ENCODE data around the gene HDDC2. TPM values are rescaled to one million over a fixed set of nuclear protein-coding genes. Genes with fewer than 3 reads are reported as not detected.

The HDDC2 gene
- total RNA-seq, 2 experiments from 2014 or later = 119 to 121 TPM

DNA sequence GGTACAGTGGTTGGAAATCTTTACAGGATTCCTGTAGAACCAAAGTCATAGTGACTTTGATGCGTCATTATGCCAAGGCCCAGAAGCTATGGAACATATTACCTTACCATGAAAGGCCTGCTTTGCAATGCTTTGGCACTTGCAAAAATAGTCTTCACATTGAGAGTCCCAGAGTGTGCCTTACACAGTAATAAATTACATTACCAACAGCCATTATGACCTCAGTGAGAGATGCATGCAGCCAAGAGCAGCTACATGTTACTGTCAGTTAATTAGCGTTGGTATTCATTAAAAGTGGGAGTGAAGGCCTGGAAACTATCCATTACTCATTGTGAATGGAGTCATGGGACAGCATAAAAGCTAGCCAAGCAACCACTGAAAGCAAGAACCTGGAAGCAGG lies 39.2 kb upstream of the HDDC2 start:
- Mint-ChIP-seq H3K9me3 (no peaks in the 10 kb centered on the region), H3K27ac (no peak overlapping the region)
- CTCF ChIA-PET = no interaction called here

DNA sequence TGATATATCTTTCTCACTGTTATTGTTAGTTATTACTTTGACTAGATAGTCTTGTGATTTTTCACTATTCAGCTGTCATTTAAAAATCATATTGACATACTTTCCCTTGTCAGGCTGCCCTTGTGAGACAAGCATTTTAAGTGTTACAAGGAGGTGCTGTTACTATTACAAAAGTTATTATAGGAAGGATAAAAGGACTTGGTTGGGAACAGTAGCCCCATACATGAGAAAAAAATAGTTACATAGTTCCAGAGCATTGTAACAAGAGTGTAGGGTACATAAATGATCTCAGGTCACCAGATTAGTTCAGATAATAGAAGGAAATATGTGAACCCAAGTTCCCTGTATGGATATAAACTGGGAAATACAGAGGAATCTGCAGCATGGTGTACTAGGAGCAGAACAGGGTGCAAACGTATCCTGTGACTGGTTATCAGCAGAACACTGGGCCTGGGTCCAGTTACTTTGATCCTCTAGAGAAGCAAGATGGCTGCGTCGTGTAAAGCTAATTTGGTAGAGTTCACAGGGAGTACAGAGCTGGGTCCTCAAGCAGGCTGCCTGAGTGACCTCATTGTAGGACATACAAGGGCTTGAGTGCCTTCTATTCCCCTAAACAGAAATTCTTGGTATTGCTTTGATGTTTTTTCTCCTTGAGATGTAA lies 38.5 kb upstream of the HDDC2 start:
- intact Hi-C loops (cut with micrococcal nuclease) = no loop called here
- H3K9me3 Mint-ChIP-seq = no peaks in the 10 kb centered on the region
- TF ChIP-seq, protein P1, sequence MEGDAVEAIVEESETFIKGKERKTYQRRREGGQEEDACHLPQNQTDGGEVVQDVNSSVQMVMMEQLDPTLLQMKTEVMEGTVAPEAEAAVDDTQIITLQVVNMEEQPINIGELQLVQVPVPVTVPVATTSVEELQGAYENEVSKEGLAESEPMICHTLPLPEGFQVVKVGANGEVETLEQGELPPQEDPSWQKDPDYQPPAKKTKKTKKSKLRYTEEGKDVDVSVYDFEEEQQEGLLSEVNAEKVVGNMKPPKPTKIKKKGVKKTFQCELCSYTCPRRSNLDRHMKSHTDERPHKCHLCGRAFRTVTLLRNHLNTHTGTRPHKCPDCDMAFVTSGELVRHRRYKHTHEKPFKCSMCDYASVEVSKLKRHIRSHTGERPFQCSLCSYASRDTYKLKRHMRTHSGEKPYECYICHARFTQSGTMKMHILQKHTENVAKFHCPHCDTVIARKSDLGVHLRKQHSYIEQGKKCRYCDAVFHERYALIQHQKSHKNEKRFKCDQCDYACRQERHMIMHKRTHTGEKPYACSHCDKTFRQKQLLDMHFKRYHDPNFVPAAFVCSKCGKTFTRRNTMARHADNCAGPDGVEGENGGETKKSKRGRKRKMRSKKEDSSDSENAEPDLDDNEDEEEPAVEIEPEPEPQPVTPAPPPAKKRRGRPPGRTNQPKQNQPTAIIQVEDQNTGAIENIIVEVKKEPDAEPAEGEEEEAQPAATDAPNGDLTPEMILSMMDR (IDR thresholded peaks at IDR 0.05) = no peak
- H3K4me3 Mint-ChIP-seq = no peak overlapping the region
- H3K36me3 Mint-ChIP-seq (ENCODE audit: low read depth) = no peaks in the 10 kb centered on the region
- peaks cover 12% of the 10 kb centered on the region for H3K27me3 Mint-ChIP-seq
- H3K27ac Mint-ChIP-seq = no peak overlapping the region
- ChIA-PET CTCF (no interaction called here), POLR2A (no interaction called here)
- DNase-seq (no peak), ATAC-seq (no peak)
- no peaks in the 10 kb centered on the region for H3K4me1 Mint-ChIP-seq (ENCODE audit: low read depth)

More for the DNA sequence above, 39.2 kb upstream of the HDDC2 start:
- intact Hi-C loops (cut with micrococcal nuclease) = no loop called here
- POLR2A ChIA-PET = no interaction called here
- DNase-seq (no peak), ATAC-seq (no peak)
- no peak overlapping the region for H3K4me3 Mint-ChIP-seq
- TF ChIP-seq, protein P1 (IDR thresholded peaks at IDR 0.05) = no peak
- H3K27me3 Mint-ChIP-seq = peaks cover 6% of the 10 kb centered on the region
- H3K36me3 Mint-ChIP-seq (ENCODE audit: low read depth) = no peaks in the 10 kb centered on the region
- H3K4me1 Mint-ChIP-seq (ENCODE audit: low read depth) = no peaks in the 10 kb centered on the region

DNA sequence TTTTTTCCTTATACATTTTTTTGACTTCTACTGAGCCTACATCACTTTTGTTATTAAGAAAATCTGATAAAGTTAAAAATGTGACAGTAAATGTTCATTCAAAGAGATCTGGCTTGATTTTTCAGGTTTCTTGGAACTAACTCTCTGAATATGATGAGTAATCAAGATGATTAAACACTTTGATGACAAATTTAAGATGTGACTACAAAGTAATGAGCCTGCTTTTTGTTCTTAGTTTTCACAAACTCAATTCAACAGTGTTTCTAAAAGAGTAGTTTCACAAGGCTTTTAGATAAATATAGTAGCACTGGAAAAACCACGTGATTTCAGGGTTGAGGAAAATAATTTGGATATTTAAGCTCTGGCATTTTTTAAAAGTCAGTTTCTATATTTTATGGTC lies 37.9 kb upstream of the HDDC2 start:
- TF ChIP-seq, protein P1 (IDR thresholded peaks at IDR 0.05) = no peak
- ATAC-seq (no peak), DNase-seq (no peak)
- Mint-ChIP-seq H3K36me3 (ENCODE audit: low read depth) (no peaks in the 10 kb centered on the region), H3K27me3 (peaks cover 14% of the 10 kb centered on the region), H3K27ac (no peak overlapping the region), H3K4me1 (ENCODE audit: low read depth) (no peaks in the 10 kb centered on the region), H3K9me3 (no peaks in the 10 kb centered on the region), H3K4me3 (no peak overlapping the region)
- ChIA-PET POLR2A (no interaction called here), CTCF (no interaction called here)
- intact Hi-C loops (cut with micrococcal nuclease) = no loop called here

DNA sequence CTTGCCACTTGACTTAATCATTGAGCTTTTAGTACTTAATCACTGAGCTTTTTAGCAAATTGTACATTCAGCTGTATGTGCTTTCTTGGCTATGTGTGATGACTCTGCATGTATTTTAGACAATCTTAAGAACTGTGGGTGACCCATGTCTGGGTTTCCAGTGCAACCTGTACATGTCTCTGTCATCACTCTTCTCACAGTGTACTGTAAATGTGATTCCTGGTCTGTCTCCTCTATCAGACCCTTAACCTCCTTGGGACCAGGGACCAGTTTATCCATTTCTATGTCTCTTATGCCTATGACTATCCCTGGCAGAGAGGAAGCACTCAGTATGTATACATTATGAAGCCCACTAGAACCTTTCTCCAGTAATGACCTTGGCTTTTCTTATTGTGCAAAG lies 36.6 kb upstream of the HDDC2 start:
- DNase-seq (no peak), ATAC-seq (no peak)
- TF ChIP-seq, protein P1 (IDR thresholded peaks at IDR 0.05) = no peak
- CTCF ChIA-PET = interaction anchor here (0.6 kb wide), 1 partner anchor 46 kb away, joined by 3 read pairs; no protein-coding TSS in a partner anchor
- Mint-ChIP-seq H3K27me3 (peaks cover 19% of the 10 kb centered on the region), H3K9me3 (no peaks in the 10 kb centered on the region), H3K36me3 (ENCODE audit: low read depth) (no peaks in the 10 kb centered on the region), H3K27ac (no peak overlapping the region), H3K4me1 (ENCODE audit: low read depth) (no peaks in the 10 kb centered on the region), H3K4me3 (no peak overlapping the region)
- POLR2A ChIA-PET = no interaction called here
- intact Hi-C loops (cut with micrococcal nuclease) = no loop called here

DNA sequence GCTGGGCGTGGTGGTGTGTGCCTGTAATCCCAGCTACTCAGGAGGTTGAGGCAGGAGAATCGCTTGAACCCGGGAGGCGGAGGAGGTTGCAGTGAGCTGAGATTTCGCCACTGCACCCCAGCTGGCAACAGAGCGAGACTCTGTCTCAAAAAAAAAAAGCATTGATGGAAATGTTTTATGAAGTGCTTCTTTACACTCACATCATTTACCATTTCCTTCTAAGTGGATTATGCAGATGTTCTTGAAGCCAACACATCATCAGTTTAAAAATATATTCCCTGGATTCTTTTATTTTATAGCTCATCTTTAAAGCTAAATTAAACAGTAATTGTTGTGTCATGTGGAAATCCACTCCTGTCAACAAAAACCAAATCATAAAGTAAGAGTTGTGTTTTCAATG lies 35.9 kb upstream of the HDDC2 start:
- TF ChIP-seq, protein P1 (IDR thresholded peaks at IDR 0.05) = no peak
- no peak overlapping the region for H3K4me3 Mint-ChIP-seq
- H3K9me3 Mint-ChIP-seq = no peaks in the 10 kb centered on the region
- no peaks in the 10 kb centered on the region for H3K4me1 Mint-ChIP-seq (ENCODE audit: low read depth)
- H3K27ac Mint-ChIP-seq = no peak overlapping the region
- ATAC-seq (no peak), DNase-seq (no peak)
- intact Hi-C loops (cut with micrococcal nuclease) = no loop called here
- peaks cover 19% of the 10 kb centered on the region for H3K27me3 Mint-ChIP-seq
- H3K36me3 Mint-ChIP-seq (ENCODE audit: low read depth) = no peaks in the 10 kb centered on the region
- CTCF ChIA-PET = interaction anchor here (0.6 kb wide), 1 partner anchor 45 kb away, joined by 3 read pairs; no protein-coding TSS in a partner anchor
- POLR2A ChIA-PET = no interaction called here

All from activated CD8-positive, alpha-beta T cell treated with anti-CD3 and anti-CD28 coated beads for 36 hours (primary cell).